ENCODE results near the gene SSH2.
A peak's percentile ranks its signal among the peaks of the same experiment; 100 is the strongest.

Gene SSH2

DNA sequence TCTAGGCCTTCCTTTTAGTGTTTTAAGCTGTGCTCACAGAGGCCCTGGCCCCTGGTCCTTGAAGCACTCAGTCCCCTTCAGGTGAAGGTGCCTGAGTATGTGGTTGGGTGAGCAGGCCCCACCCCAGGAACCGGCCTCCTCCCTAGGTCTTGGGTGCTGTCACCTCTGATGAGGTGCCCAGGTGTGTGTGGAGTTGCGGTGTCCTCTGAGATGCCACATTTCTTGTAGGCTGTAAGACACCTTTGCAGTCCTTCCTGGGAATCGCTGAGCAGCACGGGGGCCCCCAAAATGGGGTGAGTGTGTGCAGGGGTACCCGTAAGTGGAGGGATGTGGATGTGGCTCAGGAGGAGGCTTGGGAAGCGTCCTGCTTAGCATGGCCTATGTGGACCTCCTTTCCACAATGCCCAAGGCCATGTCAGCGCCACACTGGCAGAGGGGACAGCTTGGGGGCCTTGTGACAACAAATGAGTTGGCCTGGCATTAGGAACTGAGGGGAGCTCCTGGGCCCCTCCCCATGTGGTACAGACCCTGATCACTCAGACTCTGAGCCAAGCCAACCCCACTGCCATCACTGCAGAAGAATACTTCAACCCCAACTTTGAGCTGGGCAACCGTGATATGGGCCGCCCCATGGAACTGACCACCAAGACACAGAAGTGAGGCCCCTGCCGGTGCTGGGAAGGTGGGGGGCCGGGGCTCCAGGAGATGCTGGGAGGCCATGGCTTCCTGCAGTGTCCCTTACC lies 318.5 kb downstream of the SSH2 start:
- DNase-seq (ENCODE audit: low spot score) = no peak

- no peak for DNase-seq (ENCODE audit: low spot score)
Observed at GRCh38 chr17:29610395-29610794, 319.6 kb downstream of the SSH2 start.

DNA sequence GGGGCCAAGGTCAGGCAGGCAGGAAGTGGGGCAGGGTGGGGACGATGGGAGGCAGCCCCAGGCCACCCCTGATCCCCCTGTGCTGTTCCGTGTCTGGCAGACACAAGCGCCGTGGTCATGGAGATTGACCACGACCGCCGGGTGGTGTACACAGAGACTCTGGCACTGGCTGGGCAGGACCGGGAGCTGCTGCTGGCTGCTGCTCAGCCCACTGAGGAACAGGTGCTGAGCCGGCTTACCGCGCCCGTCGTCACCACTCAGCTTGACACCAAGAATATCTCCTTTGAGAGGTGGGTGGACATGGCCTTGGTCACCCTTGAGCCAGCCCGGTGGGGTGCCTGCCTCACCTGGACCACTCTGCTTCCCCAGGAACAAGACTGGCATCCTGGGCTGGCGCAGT lies 321.0 kb downstream of the SSH2 start:
- DNase-seq (ENCODE audit: low spot score) = no peak

DNA sequence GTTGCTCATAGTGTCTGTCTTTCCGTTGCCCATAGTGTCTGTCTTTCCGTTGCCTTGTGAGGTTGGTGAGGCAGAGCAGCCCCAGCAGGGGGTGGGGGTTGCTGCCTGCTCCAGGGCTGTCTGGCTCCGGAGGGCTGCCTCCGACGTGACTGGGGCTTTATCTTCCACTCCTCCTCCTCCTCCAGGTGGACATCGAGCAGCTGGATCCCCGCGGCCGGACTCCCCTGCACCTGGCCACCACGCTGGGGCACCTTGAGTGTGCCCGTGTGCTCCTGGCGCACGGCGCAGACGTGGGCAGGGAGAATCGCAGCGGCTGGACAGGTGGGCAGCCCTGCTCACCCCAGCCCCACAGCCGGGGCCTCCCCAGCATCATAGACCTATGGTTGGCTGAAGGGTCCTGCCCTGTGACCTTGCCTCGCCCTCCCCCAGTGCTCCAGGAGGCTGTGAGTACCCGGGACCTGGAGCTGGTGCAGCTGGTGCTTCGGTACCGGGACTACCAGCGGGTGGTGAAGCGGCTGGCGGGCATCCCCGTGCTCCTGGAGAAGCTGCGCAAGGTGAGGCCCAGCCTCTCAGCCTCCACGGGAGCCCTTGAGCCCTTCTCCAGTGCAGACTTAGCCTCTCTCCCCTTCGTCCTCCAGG lies 322.4 kb downstream of the SSH2 start:
- DNase-seq (ENCODE audit: low spot score) = no peak

DNA sequence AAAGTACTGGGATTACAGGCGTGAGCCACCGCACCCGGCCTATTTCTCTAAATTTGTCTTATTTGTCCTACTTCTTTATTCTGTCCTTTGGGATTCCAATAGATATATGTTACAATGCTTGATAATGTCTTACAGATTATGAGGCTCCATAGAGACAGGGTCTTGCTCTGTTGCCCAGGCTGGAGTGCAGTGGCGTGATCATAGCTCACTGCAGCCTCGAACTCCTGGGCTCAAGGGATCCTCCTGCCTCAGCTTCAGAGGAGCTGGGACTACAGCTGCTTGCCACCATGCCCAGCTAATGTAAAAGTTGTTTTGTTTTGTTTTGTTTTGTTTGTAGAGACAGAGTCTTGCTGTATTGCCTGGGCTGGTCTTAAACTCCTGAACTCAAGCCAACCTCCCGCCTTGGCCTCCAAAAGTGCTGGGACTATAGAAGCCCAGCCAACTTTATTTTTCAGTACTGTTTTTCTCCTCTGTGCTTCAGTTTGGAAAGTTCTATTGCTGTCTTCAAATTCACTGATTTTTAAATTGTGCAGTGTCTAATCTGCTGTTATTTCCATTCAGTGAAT lies 326.8 kb downstream of the SSH2 start:
- no peak for DNase-seq (ENCODE audit: low spot score)

DNA sequence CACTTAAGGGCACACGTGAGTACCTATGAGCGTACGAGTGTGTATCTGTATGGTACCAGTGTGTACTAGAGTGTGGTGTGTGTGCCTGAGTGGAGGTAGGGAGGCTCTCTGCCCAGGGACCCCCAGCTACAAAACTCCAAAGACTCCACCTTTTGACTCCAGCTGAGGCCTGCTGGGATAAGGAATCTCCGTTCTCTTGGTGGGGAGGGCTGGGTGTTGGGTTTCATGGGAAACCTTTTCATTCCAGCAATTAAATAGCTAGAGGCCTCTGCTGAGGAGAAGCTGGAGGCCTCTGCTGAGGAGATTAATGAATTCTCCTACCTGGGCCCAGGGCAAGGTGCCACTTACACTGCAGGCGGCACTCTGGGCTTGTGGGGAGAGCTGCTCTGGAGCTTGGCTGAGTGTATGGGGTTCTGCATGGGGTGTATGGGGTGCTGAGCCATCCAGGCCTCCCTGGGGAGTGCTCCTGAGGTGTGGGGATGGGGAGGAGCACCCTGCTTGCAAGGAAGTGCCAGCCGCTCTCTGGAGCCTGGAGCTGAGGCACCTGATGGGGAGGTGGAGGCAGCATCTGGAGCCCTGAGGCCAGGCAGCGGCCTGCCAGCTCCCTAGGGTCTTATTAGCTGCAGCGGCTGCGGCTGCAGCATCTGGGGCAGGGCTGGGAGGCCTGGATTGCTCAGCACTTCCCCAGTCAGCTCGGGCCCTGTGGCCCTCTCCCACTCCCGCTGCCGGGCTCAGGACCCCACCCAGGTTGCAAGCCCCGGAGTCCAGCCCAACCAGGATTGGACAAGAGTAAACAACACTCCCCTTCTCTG lies 332.5 kb downstream of the SSH2 start:
- DNase-seq (ENCODE audit: low spot score) = no peak

DNA sequence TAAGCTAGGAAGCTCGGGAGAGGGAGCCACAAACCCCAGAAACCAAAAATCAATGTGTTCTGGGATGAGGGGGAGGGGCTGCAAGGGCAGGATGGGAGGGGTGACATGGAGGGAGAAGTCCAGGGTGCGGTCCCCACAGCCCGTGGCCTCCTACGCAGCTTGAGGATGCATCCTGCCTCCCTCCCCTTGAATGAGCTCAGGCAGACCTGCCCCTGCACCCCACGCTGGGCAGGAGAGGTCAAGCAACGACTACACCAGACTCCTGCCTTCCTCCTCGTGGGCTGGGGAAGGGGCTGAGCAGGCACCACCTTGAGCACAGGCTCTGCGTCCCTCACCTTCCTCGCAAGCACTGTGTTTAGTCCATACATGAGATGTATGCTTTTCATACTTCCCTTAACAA lies 333.2 kb downstream of the SSH2 start:
- no peak for DNase-seq (ENCODE audit: low spot score)

- no peak for DNase-seq (ENCODE audit: low spot score)
Observed at GRCh38 chr17:29595943-29596774, 333.9 kb downstream of the SSH2 start.

GRCh38 chr17:29595107-29595942 lies 334.7 kb downstream of the SSH2 start:
- DNase-seq (ENCODE audit: low spot score) = no peak

- DNase-seq (ENCODE audit: low spot score) = no peak
Observed at GRCh38 chr17:29594519-29595090, 335.4 kb downstream of the SSH2 start.

GRCh38 chr17:29593591-29594518 lies 336.2 kb downstream of the SSH2 start:
- no peak for DNase-seq (ENCODE audit: low spot score)

- no peak for DNase-seq (ENCODE audit: low spot score)
Observed at GRCh38 chr17:29592850-29593551, 337.0 kb downstream of the SSH2 start, which contains the start of gene ANKRD13B. Gene ANKRD13B, plus strand, starts transcription at chr17:29593132. Its CDS starts 490 bp downstream, at chr17:29593622.

- peak; percentile 89 for DNase-seq (ENCODE audit: low spot score)
Observed at GRCh38 chr17:29591737-29592608, 338.1 kb downstream of the SSH2 start.

DNA sequence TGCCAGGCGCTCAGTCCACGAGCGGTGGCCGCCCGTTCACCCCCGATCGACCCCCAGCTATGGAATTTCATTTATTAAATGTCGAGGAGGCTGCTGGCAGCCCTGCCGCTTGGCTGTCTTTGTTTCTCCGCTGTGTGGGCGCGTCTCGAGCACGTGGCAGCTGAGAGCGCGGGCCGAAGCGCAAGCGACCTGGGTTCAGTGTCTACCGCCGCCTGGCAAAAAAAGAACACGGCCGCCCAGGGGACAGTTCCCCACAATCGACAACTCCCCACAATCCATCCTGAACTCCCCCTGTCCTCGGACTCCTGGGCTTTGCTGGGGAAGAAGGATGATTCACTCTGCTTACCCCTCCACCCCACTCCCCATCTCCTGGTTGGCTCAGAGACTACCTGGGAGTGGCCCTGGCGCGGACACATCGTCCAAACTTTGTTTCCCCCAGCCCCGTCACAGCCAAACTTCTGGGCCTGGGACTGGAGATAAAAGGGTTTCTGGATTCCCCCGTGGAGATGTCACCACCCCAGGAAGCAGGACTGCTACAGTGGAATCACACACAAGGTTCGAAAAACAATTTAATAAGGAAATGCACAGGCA lies 338.8 kb downstream of the SSH2 start:
- no peak for DNase-seq (ENCODE audit: low spot score)

GRCh38 chr17:29590411-29591145 lies 339.4 kb downstream of the SSH2 start:
- DNase-seq (ENCODE audit: low spot score) = peak; percentile 78
